HepG2 (cell line): ENCODE data around the gene INKA1. TPM values are rescaled to one million over a fixed set of nuclear protein-coding genes. Genes with fewer than 3 reads are reported as not detected.
A peak's percentile ranks its signal among the peaks of the same experiment; 100 is the strongest.

ENCODE experiments used
- AKAP8 ChIP-seq: sonication (generic); formaldehyde crosslinking; IDR thresholded peaks from 2 replicates; pipeline ENCODE4 v1.5.1; 2020; ENCODE audit warnings: mild to moderate bottlenecking, missing genetic modification reagents
- CENPT ChIP-seq: sonication (generic); formaldehyde crosslinking; IDR thresholded peaks from 2 replicates; pipeline ENCODE4 v1.8.0; 2022; ENCODE audit warnings: low read depth, mild to moderate bottlenecking, moderate library complexity, missing genetic modification reagents
- EEA1 ChIP-seq: sonication (generic); formaldehyde crosslinking; IDR thresholded peaks from 2 replicates; pipeline ENCODE4 v1.5.1; 2020; ENCODE audit warnings: mild to moderate bottlenecking, missing genetic modification reagents, borderline replicate concordance
- GATAD2A ChIP-seq: IDR thresholded peaks from 2 replicates; pipeline ENCODE4 v1.6.1; 2016
- MAZ ChIP-seq, 2 experiments: sonication (generic) in 1 of 2; formaldehyde crosslinking in 1 of 2; IDR thresholded peaks; 2 replicates each; pipeline versions ENCODE4 v1.5.0 to v1.6.1; 2012 to 2020; ENCODE audit warnings: low read depth in 2 of 2, mild to moderate bottlenecking in 2 of 2, borderline replicate concordance in 1 of 2, improper control_type of control experiment in 1 of 2, low read length in 1 of 2, missing genetic modification reagents in 1 of 2, moderate library complexity in 1 of 2
- REXO4 ChIP-seq: sonication (generic); formaldehyde crosslinking; IDR thresholded peaks from 2 replicates; pipeline ENCODE4 v1.8.0; 2022; ENCODE audit warnings: missing genetic modification reagents, mild to moderate bottlenecking, borderline replicate concordance
- SMAD3 ChIP-seq: sonication (generic); formaldehyde crosslinking; IDR thresholded peaks from 2 replicates; pipeline ENCODE4 v1.4.0; 2020; ENCODE audit warnings: missing genetic modification reagents
- SOX5 ChIP-seq: IDR thresholded peaks from 2 replicates; pipeline ENCODE4 v1.6.1; 2016; ENCODE audit warnings: borderline replicate concordance
- TGIF2 ChIP-seq: IDR thresholded peaks from 2 replicates; pipeline ENCODE4 v1.6.1; 2016; ENCODE audit warnings: control low read depth, missing compliant biosample characterization
- ZC3H13 ChIP-seq: sonication (generic); formaldehyde crosslinking; IDR thresholded peaks from 2 replicates; pipeline ENCODE4 v1.8.1; 2023; ENCODE audit warnings: mild to moderate bottlenecking, missing genetic modification reagents, moderate library complexity
- ZFY ChIP-seq: sonication (generic); formaldehyde crosslinking; IDR thresholded peaks from 2 replicates; pipeline ENCODE4 v1.4.0; 2020; ENCODE audit warnings: missing genetic modification reagents
- ZMAT3 ChIP-seq: sonication (generic); formaldehyde crosslinking; conservative IDR thresholded peaks from 2 replicates; pipeline ENCODE4 v1.7.0; 2021; ENCODE audit warnings: missing genetic modification reagents
- ZNF136 ChIP-seq: sonication (generic); formaldehyde crosslinking; IDR thresholded peaks from 2 replicates; pipeline ENCODE4 v1.8.1; 2022; ENCODE audit warnings: low read depth, mild to moderate bottlenecking, moderate library complexity, missing genetic modification reagents
- ZNF326 ChIP-seq: sonication (generic); formaldehyde crosslinking; IDR thresholded peaks from 2 replicates; pipeline ENCODE4 v1.4.0; 2020; ENCODE audit warnings: missing genetic modification reagents, borderline replicate concordance
- ZNF570 ChIP-seq: sonication (generic); formaldehyde crosslinking; IDR thresholded peaks from 2 replicates; pipeline ENCODE4 v1.4.0; 2020; ENCODE audit warnings: mild to moderate bottlenecking, missing genetic modification reagents, borderline replicate concordance
- ZNF747 ChIP-seq: sonication (generic); formaldehyde crosslinking; IDR thresholded peaks from 2 replicates; pipeline ENCODE4 v1.8.1; 2023; ENCODE audit warnings: missing genetic modification reagents, mild to moderate bottlenecking, borderline replicate concordance
- ZSCAN22 ChIP-seq: sonication (generic); formaldehyde crosslinking; IDR thresholded peaks from 2 replicates; pipeline ENCODE4 v1.4.0; 2020; ENCODE audit warnings: mild to moderate bottlenecking, missing genetic modification reagents
- polyA plus RNA-seq, 8 experiments: library from polyadenylated mRNA; depleted of rRNA in 3 of 8; stranded (reverse) in 7 of 8; unstranded in 1 of 8; fragments of >200 nt; fragmentation: Illumina TruSeq in 4 of 8; extraction: Trizol in 4 of 8; gene quantifications; 2 replicates each; pipeline versions ENCODE4 v1.2.1 to v1.2.3, GENCODE V29; 2011 to 2016; ENCODE audit warnings: low read depth in 4 of 8, missing spikeins in 1 of 8, mixed read lengths in 1 of 8; ENCODE audit not compliant: insufficient read depth in 1 of 8
- total RNA-seq, 5 experiments: library from RNA; depleted of rRNA; stranded (reverse); fragments of >200 nt; fragmentation: Illumina TruSeq; extraction: Trizol; gene quantifications; 2 replicates each; pipeline ENCODE4 v1.2.3, GENCODE V29; 2016; ENCODE audit warnings: low read depth in 1 of 5
- TF ChIP-seq, protein P1 (sequence below): fragments of 450-650 bp; IDR thresholded peaks from 2 replicates; pipeline ENCODE4 v1.6.1; 2016
- TF ChIP-seq, protein P2 (sequence below): sonication (generic); formaldehyde crosslinking; IDR thresholded peaks from 2 replicates; pipeline ENCODE4 v1.4.0; 2020; ENCODE audit warnings: missing genetic modification reagents, borderline replicate concordance
- TF ChIP-seq, protein P3 (sequence below): sonication (generic); formaldehyde crosslinking; IDR thresholded peaks from 2 replicates; pipeline ENCODE4 v1.9.0; 2021; ENCODE audit warnings: missing genetic modification reagents, borderline replicate concordance
- TF ChIP-seq, protein P4 (sequence below): IDR thresholded peaks from 2 replicates; pipeline ENCODE4 v1.6.1; 2016; ENCODE audit warnings: mild to moderate bottlenecking

Gene INKA1
- total and polyA plus RNA-seq, 2 of the 13 experiments (the other 11 are each of a cell fraction or from before 2014, with no cell fraction given), result 0.22 to 0.41 TPM

DNA sequence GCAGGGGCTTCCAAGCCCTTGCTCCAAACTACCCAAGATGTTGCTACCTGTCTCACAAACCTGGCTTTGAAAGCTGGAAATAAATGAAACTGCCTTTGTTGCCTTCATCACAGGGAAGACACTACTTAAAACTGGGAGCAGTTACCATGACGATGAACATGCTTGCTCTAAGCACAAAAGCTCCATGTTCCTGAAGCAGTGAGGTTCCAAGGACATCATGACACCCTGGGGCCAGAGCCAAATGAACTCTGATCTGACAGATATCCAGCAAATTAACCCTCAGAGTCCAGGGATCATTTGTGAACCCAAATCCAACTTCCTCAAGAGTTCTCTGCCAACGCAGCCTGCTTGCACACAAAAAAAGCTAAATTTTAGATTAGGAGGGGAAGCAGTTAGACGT lies 42.6 kb downstream of the INKA1 start (continued):
- no peak for TF ChIP-seq CENPT
- TF ChIP-seq, protein P1, sequence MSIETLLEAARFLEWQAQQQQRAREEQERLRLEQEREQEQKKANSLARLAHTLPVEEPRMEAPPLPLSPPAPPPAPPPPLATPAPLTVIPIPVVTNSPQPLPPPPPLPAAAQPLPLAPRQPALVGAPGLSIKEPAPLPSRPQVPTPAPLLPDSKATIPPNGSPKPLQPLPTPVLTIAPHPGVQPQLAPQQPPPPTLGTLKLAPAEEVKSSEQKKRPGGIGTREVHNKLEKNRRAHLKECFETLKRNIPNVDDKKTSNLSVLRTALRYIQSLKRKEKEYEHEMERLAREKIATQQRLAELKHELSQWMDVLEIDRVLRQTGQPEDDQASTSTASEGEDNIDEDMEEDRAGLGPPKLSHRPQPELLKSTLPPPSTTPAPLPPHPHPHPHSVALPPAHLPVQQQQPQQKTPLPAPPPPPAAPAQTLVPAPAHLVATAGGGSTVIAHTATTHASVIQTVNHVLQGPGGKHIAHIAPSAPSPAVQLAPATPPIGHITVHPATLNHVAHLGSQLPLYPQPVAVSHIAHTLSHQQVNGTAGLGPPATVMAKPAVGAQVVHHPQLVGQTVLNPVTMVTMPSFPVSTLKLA, result no peak
- TF ChIP-seq, protein P2, sequence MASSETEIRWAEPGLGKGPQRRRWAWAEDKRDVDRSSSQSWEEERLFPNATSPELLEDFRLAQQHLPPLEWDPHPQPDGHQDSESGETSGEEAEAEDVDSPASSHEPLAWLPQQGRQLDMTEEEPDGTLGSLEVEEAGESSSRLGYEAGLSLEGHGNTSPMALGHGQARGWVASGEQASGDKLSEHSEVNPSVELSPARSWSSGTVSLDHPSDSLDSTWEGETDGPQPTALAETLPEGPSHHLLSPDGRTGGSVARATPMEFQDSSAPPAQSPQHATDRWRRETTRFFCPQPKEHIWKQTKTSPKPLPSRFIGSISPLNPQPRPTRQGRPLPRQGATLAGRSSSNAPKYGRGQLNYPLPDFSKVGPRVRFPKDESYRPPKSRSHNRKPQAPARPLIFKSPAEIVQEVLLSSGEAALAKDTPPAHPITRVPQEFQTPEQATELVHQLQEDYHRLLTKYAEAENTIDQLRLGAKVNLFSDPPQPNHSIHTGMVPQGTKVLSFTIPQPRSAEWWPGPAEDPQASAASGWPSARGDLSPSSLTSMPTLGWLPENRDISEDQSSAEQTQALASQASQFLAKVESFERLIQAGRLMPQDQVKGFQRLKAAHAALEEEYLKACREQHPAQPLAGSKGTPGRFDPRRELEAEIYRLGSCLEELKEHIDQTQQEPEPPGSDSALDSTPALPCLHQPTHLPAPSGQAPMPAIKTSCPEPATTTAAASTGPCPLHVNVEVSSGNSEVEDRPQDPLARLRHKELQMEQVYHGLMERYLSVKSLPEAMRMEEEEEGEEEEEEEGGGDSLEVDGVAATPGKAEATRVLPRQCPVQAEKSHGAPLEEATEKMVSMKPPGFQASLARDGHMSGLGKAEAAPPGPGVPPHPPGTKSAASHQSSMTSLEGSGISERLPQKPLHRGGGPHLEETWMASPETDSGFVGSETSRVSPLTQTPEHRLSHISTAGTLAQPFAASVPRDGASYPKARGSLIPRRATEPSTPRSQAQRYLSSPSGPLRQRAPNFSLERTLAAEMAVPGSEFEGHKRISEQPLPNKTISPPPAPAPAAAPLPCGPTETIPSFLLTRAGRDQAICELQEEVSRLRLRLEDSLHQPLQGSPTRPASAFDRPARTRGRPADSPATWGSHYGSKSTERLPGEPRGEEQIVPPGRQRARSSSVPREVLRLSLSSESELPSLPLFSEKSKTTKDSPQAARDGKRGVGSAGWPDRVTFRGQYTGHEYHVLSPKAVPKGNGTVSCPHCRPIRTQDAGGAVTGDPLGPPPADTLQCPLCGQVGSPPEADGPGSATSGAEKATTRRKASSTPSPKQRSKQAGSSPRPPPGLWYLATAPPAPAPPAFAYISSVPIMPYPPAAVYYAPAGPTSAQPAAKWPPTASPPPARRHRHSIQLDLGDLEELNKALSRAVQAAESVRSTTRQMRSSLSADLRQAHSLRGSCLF (CRISPR knock-in tag), result no peak
- TF ChIP-seq MAZ (IDR thresholded peaks at IDR 0.05; ENCODE audit: borderline replicate concordance, low read depth, low read length), result no peak
- TF ChIP-seq MAZ (CRISPR knock-in tag; IDR thresholded peaks at IDR 0.05; ENCODE audit: low read depth), result no peak
- TF ChIP-seq ZNF136 (CRISPR knock-in tag), result no peak
- no peak for TF ChIP-seq ZNF326
- TF ChIP-seq ZC3H13 (CRISPR knock-in tag), result no peak
- TF ChIP-seq, protein P3, sequence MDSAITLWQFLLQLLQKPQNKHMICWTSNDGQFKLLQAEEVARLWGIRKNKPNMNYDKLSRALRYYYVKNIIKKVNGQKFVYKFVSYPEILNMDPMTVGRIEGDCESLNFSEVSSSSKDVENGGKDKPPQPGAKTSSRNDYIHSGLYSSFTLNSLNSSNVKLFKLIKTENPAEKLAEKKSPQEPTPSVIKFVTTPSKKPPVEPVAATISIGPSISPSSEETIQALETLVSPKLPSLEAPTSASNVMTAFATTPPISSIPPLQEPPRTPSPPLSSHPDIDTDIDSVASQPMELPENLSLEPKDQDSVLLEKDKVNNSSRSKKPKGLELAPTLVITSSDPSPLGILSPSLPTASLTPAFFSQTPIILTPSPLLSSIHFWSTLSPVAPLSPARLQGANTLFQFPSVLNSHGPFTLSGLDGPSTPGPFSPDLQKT (CRISPR knock-in tag), result no peak
- no peak for TF ChIP-seq AKAP8 (CRISPR knock-in tag)
- TF ChIP-seq, protein P4, sequence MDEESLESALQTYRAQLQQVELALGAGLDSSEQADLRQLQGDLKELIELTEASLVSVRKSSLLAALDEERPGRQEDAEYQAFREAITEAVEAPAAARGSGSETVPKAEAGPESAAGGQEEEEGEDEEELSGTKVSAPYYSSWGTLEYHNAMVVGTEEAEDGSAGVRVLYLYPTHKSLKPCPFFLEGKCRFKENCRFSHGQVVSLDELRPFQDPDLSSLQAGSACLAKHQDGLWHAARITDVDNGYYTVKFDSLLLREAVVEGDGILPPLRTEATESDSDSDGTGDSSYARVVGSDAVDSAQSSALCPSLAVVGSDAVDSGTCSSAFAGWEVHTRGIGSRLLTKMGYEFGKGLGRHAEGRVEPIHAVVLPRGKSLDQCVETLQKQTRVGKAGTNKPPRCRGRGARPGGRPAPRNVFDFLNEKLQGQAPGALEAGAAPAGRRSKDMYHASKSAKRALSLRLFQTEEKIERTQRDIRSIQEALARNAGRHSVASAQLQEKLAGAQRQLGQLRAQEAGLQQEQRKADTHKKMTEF (CRISPR knock-in tag), result no peak
- TF ChIP-seq EEA1 (CRISPR knock-in tag), result no peak
- no peak for TF ChIP-seq ZSCAN22 (CRISPR knock-in tag)
- peak; percentile 34 for TF ChIP-seq ZFY (CRISPR knock-in tag)
- no peak for TF ChIP-seq SOX5 (CRISPR knock-in tag)
- TF ChIP-seq ZNF570, result no peak
- TF ChIP-seq TGIF2 (CRISPR knock-in tag), result no peak
- TF ChIP-seq REXO4, result no peak
- no peak for TF ChIP-seq ZNF747 (CRISPR knock-in tag)
- no peak for TF ChIP-seq ZMAT3
- TF ChIP-seq SMAD3, result no peak
- peak; percentile 21; the same call in 1 of the 2 replicates for TF ChIP-seq GATAD2A (CRISPR knock-in tag)
